HG03571 (cell line): Measurements from ENCODE around the gene NRF1.
"Not testable (repeated sequence)": the region's sequence is repeated elsewhere in the genome, so short reads cannot be mapped to it uniquely, and the experiment has no call there.

Experiments
- ATAC-seq: cut with Tn5 transposase; IDR thresholded peaks from one replicate; pipeline ENCODE4 v1.9.1; 2021; ENCODE audit not compliant: unreplicated experiment

Gene NRF1

DNA sequence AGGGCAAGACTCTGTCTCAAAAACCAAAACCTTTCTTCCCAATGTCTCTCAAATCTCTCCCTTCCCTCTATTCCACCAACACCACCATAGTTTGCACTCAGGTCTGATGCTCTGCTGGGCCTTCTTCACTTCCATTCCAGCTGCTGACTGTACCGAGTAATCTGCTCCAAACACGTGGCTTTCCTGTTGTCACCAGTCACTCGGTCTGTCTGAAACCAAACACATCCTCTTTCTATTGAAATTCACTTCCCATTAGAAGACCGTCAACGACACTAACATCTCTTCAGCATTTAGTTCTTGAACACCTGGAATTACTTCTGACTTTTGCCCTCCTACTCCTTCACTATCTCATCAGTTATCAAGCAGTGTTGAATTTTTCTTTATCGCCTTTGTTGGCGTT is 4.7 kb upstream of the NRF1 start:
- ATAC-seq = no peak

DNA sequence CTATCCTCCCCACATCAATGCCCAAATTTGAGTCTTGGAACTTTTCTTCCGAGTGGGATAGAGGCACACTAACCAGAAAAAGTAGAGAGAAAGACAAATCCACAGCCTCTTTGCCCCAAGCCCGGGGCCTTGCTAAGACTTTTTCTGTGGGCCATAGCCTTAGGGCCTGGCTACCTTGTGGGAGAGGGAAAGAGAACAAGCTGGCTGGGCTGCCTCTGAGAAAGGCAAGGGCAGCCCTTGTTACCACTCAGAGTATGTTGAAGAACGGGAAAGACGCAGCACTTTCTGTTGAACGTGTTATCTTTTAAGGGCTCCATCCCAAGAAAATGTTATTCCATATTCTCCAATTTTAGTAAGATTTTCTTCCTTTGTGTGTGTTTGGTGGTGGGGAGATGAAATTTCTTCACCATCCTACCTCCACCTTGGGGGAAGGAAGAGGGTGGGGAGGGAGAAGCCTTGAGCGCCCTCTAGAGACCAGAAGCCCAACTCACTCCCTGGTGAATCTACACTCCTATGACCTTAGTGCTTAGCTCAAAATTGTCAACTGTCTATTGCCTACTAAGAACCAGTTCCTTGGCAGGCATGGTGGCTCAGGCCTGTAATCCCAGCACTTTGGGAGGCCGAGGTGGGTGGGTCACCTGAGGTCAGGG is 3.9 kb upstream of the NRF1 start:
- no peak for ATAC-seq

DNA sequence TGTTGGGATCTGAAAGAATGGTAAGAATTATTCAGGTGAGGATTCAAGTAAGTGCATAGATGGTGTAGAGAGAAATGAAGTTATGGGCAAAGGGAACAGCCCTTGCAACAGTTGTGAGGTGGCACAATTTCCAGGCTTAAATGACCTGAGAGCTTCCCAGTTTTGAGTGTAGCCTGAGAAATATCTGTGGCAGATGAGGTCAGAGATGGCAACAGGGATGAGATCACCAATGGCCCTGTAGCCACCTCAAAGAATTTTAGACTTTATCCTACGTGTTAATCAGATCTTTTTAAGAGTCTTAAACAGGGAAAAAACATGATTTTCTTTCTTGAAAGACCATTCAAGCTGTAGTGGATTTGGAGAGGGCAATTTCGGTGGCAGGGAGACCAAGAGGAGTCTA is 1.9 kb upstream of the NRF1 start:
- ATAC-seq = no peak

DNA sequence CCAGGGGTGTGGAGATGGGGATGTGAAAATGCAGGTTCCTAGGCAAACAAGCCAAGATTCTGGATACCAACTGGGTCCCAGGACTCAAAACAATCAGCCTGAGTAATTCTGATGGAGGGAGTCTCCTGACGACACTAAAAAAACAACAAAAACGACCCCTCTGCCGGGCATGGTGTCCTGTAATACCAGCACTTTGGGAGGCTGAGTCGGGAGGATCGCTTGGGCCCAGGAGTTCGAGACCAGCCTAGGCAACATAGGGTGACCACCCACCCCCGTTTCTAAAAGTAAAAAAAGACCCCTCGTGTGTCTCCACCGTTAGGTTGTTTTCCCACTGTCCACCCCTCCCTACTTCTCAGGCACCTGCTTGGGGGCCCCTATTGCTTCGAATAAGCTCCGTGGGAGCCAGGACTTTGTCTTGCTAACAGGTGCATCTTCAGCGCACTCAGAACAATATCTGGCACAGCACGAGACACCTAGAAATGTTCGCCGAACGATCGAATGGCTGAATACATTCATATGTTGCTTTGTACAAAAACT is 743 bp upstream of the NRF1 start:
- ATAC-seq = no peak

DNA sequence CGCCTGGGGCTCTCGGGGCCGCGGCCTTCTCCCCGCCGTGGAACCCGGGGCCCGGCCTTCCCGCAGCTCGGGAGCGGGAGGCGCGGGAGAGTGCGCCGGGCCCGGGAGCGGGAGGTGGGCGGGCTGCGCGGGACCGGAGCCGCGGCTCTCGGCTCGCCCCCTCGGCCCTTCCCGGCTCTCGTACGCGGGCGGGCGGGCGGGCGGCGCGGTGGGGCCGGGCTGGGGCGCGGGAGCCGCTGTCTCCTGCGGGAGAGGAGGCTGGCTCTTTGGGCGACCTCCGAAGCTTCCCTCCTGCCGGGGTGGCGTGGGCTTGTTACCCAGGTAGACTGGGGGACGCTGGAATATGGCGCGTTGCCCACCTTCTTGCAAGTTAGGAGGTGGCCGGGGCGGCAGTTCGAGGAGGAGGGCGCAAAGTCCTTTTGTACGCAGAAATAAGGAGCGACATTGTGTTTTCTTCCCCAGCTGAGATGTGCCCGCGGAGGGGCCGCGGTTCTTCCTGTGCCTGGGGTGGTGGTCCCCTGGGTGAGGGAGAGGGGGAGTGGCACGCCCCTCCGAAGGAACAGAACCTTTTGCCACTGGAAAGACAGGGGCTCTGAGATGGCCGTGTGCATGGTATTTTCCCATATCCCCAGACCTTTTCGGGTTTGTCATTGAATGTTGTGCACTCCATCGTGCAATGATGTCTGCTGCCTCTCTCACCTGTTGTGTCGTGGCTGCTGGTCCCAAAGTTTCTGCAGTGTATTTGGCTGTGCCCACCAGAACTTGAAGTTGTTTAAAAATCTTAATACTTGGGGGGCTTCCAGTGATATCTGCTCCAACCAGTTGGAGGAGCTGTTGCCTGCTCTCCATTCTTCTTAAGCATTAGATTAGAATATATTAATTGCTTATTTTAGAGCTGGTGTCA is 844 bp downstream of the NRF1 start:
- peak; percentile 20 for ATAC-seq

DNA sequence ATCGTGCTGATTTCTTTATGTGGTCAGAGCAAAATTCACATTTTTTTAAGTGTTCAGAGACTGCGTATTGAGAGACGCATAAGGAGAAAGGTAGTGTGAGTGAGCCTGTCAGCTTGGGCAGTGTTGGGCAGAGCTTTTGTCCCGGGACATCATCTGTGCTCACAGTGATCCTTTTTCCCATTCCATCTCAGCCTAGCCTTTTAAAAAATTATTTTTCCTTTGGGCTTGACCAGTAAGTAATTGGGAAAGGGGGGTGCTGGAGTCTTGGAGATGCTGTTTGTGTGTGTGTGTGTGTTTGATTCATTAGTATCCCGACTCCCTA is 1.5 kb downstream of the NRF1 start:
- no peak for ATAC-seq

DNA sequence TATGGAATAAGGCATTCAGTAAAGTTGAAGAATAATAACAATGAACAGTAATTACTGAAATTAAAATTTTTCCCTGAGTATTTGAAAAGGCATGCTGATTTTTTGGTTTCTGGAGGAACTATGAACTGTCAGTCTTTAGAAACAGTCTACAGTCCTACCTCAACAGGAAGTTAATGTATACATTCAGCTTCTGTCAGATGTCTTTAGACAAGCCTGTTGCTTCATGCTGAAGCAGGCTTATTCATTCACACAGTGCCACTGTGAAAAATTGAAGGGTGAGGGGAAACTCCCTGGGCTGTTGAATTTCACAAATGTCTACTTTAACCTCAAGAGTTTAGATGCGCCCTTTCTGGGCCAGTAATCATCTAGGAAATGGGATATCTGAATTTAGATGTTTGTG is 3.5 kb downstream of the NRF1 start:
- peak; percentile 43 for ATAC-seq

DNA sequence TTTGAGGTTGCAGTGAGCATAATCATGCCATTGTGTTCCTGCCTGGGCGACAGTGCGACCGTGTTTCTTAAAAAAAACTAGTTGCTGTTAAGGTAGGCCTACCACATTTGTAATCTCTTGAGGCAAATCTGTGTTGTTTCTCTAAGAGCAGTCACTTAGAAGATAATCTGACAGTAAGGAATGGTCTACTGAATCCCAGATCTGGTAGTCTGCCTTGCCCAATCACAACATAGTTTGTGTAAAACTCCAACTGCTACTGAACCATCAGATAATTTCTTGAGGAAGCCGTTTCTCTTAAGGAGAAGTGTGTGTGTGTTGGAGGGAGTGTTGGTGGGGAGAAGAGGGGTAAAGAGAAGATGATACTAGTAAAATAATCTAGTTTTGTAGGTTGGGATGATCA is 5.0 kb downstream of the NRF1 start:
- no peak for ATAC-seq

DNA sequence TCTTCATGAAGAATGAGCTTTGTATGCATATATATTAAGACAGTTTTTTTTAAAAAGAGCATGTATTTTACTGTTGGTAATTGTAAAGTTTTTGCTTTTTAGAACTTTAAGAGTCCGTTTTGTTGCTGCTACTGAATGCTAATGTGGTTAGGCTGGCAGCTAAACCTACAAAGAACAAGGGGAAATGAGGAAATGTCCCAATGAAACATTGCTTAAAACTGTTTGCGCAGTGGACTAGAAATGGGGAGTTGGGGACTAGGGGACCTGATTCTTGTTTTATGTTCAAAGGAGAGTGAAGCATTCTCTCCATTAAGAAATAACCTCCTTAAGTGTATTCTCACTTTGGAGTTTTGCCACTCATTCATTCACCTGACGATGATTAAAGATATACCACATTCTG is 5.7 kb downstream of the NRF1 start:
- no peak for ATAC-seq

DNA sequence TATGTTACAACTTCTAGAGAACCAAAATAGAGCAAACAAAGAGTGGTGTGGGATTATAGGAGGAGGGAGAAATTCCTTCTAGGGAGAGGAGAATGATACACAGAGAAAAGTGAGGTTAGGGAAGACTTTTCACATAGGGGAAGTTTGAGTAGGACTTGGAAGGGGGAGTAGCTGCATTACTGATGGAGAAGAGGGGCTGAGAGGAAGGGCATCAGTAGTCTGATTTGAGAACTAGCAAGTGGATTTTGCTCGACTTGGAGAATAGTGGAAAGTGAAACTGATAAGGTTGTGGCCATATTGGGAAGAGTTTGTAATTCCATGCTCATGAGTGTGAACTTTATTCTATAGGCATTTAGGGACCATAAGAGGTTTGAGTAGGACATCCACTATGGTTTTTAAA is 6.1 kb downstream of the NRF1 start:
- ATAC-seq = no peak

DNA sequence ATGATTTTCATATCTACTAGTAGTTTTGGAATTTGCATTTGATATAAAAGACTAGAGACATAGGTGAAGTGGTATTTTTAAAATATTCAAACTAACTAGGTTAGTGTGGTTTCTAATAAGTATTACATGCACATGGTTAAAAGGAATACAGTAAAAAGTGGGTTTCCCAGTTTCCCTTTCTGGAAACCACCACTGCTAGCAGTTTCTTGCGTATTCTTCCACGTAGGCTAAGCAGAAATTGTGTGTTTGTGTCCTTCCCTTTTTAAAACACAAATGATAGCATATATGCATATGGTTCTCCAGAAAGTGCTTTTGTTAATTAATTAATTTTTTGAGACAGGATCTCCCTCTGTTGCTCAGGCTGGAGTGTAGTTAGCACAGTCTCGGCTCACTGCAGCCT is 15.4 kb downstream of the NRF1 start:
- ATAC-seq = no peak

DNA sequence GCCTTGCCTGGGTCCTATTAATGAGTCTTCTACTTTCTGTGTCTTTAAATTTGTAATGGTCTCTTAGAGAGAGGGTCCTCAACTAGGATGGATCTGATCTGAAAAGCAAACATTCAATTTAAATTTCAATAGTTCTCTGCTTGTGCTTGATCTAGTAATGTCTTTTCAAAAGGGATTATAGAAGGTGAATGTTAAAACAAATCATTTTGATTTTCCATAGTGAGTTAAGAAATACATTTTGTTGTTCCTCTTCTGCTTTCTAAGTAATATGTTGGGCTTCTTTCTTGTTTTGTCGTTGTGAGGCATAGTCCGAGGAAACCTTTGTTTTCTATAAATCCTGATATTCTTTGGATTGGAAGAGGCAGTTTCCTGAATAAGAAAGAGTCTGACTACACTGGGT is 18.8 kb downstream of the NRF1 start:
- ATAC-seq = no peak

DNA sequence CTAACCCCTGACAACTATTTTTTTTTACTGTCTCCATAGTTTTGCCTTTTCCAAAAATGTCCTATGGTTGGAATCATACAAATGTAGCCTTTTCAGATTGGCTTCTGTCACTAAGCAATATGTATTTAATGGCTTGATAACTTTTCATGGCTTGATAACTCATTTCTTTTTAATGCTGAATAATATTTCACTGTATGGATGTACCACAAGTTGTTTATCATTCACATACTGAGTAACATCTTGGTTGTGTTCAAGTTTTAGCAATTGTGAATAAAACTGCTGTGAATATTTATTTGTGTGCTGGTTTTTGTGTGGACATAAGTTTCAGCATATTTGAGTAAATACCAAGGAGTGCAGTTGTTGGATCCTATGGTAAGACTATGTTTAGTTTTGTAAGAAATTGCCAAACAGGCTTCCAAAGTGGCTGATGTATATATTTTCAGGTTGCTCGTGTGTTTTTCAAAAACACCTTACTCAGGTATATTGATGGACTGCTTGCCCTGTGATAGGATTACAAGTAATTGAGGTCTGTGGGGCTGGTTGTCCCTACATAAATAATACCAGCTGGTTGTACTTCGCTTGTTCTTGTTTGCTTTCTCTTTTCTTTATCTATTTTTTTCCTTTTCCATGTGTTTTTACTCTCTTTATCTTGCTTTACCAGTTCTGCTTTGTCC is 23.0 kb downstream of the NRF1 start:
- no peak for ATAC-seq

DNA sequence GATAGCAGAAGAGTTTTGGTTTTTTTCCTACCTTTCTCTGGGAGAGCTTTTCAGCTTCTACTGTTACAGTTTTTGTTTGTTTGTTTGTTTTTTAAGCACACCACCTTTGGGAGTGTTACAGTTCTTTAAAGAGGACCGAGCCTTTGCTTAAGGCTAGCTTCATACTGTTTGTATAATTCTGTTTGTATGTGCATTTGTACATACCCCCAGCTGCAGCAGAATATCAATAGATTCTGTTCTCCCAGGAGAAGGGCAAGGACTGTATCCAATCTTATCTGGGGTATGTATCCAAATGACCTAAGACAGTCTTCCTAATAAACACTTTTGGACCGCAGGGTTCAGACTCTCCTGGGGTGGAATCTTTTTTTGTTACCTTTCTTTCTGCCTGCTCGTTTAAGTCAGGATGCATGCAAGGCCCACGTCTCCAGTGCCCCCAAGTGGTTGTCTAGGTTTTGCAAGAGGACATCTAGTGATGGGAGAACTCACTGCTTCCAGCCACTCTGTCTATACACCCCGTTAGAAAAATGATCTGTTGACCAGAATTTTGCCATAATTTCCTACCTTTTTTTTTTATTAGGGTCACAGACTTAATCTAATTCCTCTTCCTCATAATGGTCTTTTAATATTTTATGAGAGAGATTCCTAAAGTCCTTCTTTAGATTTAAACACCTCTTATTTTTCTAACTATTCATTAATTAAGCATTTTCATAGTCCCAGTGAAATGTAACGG is 23.9 kb downstream of the NRF1 start:
- peak; percentile 90 for ATAC-seq

DNA sequence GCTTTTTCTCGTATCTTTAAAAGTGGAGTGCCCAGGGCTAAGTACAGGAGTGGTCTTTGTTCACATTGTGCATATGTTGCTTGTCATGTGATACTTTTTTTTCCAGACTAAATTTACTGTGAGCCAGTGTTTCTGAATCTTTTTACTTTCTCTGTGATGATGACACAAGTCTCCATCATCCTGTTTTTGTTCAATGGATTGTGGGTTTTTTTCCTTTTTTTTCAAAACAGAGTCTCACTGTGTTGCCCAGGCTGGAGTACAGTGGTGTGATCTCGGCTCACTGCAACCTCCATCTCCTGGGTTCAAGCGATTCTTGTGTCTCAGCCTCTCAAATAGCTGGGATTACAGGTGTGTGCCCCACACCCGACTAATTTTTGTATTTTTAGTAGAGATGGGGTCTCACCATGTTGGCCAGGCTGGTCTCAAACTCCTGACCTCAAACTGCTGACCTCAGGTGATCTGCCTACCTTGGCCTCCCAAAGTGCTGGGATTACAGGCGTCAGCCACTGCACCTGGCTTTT is 24.6 kb downstream of the NRF1 start:
- not testable (repeated sequence) for ATAC-seq

DNA sequence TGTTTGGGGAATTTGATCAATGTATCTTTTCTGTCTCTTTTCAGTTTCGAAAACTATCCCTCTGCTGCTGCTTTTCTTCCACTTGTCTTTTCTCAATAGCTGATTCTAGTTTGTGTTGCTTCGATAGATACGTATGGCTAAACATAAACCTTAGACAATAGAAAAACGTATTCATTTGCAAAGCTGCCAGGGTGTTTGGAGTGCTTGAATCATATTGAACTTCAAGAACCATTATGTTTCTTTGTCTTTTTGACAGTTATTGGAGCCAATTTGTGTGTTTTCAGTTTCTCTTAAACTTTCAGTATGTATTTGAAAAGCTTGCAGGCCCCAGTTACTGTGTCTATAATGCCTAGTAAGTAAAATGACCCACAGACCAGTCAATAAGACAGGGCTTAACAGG is 25.1 kb downstream of the NRF1 start:
- no peak for ATAC-seq

DNA sequence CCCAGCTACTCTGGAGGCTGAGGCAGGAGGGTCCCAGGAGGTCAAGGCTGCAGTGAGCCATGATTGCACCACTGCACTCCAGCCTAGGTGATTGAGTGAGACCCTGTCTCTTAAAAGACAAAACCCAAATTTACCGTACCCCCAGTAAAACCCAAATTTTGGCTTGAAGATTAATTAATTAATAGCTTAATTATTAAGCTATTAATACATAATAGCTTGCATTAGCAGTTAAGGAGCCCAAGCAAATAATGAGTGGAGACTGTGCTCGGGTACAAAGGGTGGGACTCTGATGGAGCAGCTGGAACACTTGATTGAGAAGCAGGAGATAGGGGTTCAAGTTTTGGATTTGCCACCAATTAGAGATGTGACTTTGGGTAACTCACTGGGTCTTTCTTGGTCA is 28.9 kb downstream of the NRF1 start:
- no peak for ATAC-seq

DNA sequence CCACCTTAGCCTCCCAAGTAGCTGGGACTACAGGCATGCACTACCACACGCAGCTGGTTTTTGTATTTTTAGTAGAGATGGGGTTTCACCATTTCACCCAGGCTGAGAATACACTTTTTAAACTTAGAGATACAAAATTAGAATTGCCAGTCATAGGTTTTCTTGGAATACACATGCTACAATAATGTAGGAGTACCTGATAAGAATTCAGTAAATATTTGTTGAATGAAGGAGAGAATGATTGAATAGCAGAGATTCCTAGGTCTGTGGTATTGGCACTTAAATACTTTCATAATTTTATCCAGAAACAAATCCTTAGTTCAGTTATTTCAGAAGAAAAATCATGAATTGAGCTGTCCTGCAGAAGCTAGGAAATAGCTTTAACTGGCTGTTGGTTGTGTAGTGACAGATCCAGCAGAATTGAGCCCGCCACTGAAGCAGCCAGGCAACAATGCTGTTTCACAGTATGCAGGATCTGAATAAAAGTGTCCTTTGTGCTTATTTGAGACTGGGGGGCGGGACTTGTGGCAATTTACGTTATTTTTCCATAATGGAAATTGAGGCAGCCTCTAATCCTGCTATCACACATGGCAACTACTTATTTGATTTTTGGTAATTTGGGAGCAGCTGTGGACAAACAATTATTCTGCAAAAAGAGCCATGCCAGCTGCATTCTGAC is 31.5 kb downstream of the NRF1 start:
- no peak for ATAC-seq

DNA sequence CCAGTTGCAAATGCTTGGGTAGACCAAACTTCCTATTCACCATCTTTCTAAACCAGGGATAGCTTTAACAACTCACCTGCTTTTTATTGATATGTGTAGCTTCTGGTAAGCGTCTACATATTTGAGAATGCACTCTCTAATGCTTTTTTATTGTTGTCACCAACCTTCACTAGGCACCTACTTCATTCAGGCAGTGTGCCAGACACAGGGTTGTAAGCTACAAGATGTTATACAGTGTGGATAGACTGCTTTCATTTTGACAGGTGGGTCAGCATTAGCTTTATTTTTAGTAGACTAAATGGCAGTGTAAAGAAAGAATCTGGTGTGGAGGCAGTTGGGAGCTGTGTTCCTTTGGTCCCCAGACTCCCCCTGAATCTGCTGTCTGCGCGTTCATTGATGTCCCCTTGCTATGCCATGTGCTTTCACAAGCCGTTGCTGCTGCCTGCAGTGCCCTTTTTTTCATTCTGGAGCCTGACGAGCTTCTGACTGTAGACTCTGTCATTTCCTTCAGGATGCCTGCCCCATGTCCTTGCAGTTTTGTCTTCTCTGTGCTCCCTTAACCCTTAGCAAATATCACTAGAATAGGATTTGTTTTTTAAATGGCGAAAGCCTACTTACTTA is 32.1 kb downstream of the NRF1 start:
- no peak for ATAC-seq

DNA sequence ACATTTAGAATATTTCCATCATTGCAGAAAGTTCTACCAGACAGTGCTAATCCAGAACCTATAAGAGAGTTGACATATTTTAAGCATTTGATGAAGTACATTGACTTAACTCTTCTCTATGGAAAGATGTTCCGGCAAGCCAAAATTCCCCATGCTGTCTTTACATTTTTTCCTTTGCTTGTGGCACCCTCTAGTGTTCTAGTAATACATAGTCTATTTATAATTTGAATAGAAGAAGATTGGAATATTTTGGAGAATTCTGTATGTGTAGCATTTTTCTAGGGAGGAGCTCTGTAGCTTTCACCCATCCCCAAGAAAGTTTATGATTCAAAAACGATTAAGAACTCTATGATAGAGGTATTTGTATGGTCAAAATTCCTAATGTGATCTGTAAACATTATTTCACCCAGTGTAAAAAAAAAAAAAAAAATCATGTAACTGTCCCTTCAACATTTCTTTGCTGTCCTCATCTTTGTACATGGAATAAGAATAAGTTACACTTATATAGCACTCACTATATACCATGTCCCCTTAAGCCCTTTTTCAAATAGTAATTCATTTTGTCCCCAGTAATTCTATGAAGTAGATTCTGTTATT is 33.2 kb downstream of the NRF1 start:
- no peak for ATAC-seq
